Prostate gland (tissue), 2 donors: ENCODE measurements around the gene KLHL25.

Source experiments
- POLR2A ChIP-seq: fragments of 450-650 bp; IDR thresholded peaks from one replicate; pipeline ENCODE4 v1.6.1; 2016; ENCODE audit warnings: antibody characterized with exemption, mild to moderate bottlenecking
- TF ChIP-seq, protein P1 (sequence below), 4 experiments: fragments of 200-600 bp in 2 of 4; fragments of 450-650 bp in 2 of 4; sonication (generic) in 2 of 4; IDR thresholded peaks; 1 replicate in 3 of 4; 2 replicates in 1 of 4; pipeline ENCODE4 v1.5.1; 2016 to 2019; ENCODE audit warnings: antibody characterized with exemption in 4 of 4, mild to moderate bottlenecking in 2 of 4, moderate library complexity in 2 of 4

DNA sequence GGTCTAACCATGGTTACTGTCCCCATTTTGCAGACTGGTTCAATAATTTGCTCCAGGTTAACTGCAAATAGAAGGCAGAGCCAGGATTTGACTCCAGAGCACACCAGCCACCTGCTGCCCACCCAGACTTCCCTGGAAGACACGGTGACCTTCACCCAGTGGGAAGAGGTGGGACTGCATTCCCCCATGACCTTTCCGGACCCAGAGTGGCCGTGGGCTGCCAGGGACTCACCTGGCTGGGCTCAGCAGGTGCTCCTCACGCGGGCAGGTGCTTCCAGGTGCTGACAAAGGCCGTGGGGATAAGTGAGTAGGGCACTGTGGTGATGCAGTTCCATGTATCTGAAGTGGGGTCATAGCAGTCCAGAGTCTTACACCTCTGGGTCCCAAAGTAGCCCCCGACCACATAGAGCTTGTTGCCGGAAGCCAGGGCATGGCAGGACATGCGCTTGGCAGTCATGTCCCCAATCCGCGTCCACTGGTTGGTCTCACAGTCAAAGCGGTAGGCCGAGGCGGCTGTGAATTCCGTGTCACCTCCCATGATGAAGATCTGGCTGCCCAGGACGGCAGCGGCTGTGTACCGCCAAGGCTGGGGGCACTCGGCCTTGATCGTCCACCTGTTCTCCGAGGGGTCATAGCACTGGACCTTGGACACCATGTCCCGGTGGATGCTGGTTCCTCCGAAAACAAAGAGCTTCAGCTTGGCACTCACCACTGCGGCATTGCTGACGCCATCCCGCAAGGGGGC, 26.8 kb downstream of the KLHL25 start:
- TF ChIP-seq, protein P1, sequence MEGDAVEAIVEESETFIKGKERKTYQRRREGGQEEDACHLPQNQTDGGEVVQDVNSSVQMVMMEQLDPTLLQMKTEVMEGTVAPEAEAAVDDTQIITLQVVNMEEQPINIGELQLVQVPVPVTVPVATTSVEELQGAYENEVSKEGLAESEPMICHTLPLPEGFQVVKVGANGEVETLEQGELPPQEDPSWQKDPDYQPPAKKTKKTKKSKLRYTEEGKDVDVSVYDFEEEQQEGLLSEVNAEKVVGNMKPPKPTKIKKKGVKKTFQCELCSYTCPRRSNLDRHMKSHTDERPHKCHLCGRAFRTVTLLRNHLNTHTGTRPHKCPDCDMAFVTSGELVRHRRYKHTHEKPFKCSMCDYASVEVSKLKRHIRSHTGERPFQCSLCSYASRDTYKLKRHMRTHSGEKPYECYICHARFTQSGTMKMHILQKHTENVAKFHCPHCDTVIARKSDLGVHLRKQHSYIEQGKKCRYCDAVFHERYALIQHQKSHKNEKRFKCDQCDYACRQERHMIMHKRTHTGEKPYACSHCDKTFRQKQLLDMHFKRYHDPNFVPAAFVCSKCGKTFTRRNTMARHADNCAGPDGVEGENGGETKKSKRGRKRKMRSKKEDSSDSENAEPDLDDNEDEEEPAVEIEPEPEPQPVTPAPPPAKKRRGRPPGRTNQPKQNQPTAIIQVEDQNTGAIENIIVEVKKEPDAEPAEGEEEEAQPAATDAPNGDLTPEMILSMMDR (IDR thresholded peaks at IDR 0.05), result no peak
- no peak for TF ChIP-seq POLR2A
